Fibroblast of lung (primary cell): ENCODE measurements around the gene FGR. TPM values are rescaled to one million over a fixed set of nuclear protein-coding genes. Genes with fewer than 3 reads are reported as not detected.
"Not testable (repeated sequence)": the region's sequence is repeated elsewhere in the genome, so short reads cannot be mapped to it uniquely, and the experiment has no call there.

ENCODE experiments used
- DNase-seq, 2 donors: peaks; one replicate each; pipeline versions ENCODE4 v3.0.0 to v3.0.0-alpha.2; 2010; ENCODE audit warnings: low read depth in 2 of 2
- H2AFZ ChIP-seq: 2 replicates; pipeline ENCODE4 v1.5.1; 2012; ENCODE audit warnings: low read length, control low read depth, inconsistent platforms
- H3K27ac ChIP-seq: 2 replicates; pipeline ENCODE4 v1.5.1; 2011; ENCODE audit warnings: low read length, control low read depth; ENCODE audit not compliant: insufficient read depth
- H3K27me3 ChIP-seq: 2 replicates; pipeline ENCODE4 v1.5.1; 2011; ENCODE audit warnings: mild to moderate bottlenecking, low read length; ENCODE audit not compliant: control insufficient read depth, insufficient read depth
- H3K36me3 ChIP-seq: 2 replicates; pipeline ENCODE4 v1.5.1; 2011; ENCODE audit warnings: low read length; ENCODE audit not compliant: control insufficient read depth, insufficient read depth
- H3K4me1 ChIP-seq: 2 replicates; pipeline ENCODE4 v1.5.1; 2011; ENCODE audit warnings: low read length; ENCODE audit not compliant: control insufficient read depth, insufficient read depth; ENCODE audit errors: extremely low read depth
- H3K4me2 ChIP-seq: 2 replicates; pipeline ENCODE4 v1.5.1; 2011; ENCODE audit warnings: low read length, control low read depth; ENCODE audit not compliant: insufficient read depth; ENCODE audit errors: extremely low read depth
- H3K4me3 ChIP-seq, 4 experiments: fragments of 200-600 bp in 1 of 4; sonication (generic) in 1 of 4; replicated peaks in 1 of 4; 2 replicates each; pipeline ENCODE4 v1.5.1; 2011 to 2016; ENCODE audit warnings: low read length in 4 of 4, low read depth in 3 of 4, mild to moderate bottlenecking in 3 of 4, control low read depth in 2 of 4, inconsistent platforms in 1 of 4, mixed read lengths in 1 of 4; ENCODE audit not compliant: insufficient read depth in 1 of 4; ENCODE audit errors: control extremely low read depth in 1 of 4
- H3K79me2 ChIP-seq: 2 replicates; pipeline ENCODE4 v1.5.1; 2012; ENCODE audit warnings: mild to moderate bottlenecking, low read length, inconsistent platforms; ENCODE audit not compliant: control insufficient read depth, insufficient read depth
- H3K9ac ChIP-seq: 2 replicates; pipeline ENCODE4 v1.5.1; 2011; ENCODE audit warnings: mild to moderate bottlenecking, low read length, control low read depth; ENCODE audit not compliant: insufficient read depth
- H3K9me3 ChIP-seq: 2 replicates; pipeline ENCODE4 v1.5.1; 2012; ENCODE audit warnings: low read depth, low read length; ENCODE audit not compliant: control insufficient read depth, insufficient read depth
- H4K20me1 ChIP-seq: 2 replicates; pipeline ENCODE4 v1.5.1; 2011; ENCODE audit warnings: low read length; ENCODE audit not compliant: control insufficient read depth, insufficient read depth; ENCODE audit errors: extremely low read depth
- CTCF ChIP-seq, 2 donors: IDR thresholded peaks in 1 of 2; conservative IDR thresholded peaks in 1 of 2; 1 replicate in 1 of 2; 2 replicates in 1 of 2; pipeline ENCODE4 v1.5.1; 2011 to 2012; ENCODE audit warnings: low read length in 2 of 2, control low read depth in 1 of 2, inconsistent platforms in 1 of 2, low read depth in 1 of 2, mild to moderate bottlenecking in 1 of 2
- EZH2 ChIP-seq: IDR thresholded peaks from 2 replicates; pipeline ENCODE4 v1.5.1; 2012; ENCODE audit warnings: low read length, control low read depth, mild to moderate bottlenecking; ENCODE audit errors: missing control alignments
- polyA minus RNA-seq: library from RNA; depleted of rRNA, polyadenylated mRNA; stranded (reverse); fragments of >200 nt; gene quantifications from 2 replicates; pipeline ENCODE4 v1.2.3, GENCODE V29; 2011; ENCODE audit warnings: low replicate concordance
- polyA plus RNA-seq, 2 donors: library from polyadenylated mRNA; depleted of rRNA in 1 of 2; stranded (reverse) in 1 of 2; unstranded in 1 of 2; fragments of >200 nt; gene quantifications; 2 replicates each; pipeline ENCODE4 v1.2.1, GENCODE V29; 2011 to 2012; ENCODE audit warnings: missing spikeins in 1 of 2
- total RNA-seq: library from RNA; depleted of rRNA; stranded (reverse); fragments of >200 nt; gene quantifications from 2 replicates; pipeline ENCODE4 v1.2.1, GENCODE V29; 2014

FGR gene
- total RNA-seq, result under 0.01 TPM in 1 of 2 replicates, not detected in the other
- not detected in 2 replicates for polyA plus RNA-seq
- not detected in 2 replicates for polyA plus RNA-seq (2012)
- polyA minus RNA-seq, result not detected in 2 replicates

GRCh38 chr1:27634985-27635367 lies at the start of gene FGR:
FGR (minus strand) TSS chr1:27635185; CDS start chr1:27623916, 11,269 bp downstream.
- peak within 1 kb of the TSS; percentile 46 for H3K9ac ChIP-seq
- TF ChIP-seq EZH2 (no peak), CTCF (conservative IDR thresholded peaks at IDR 0.05 in 1 of 2, IDR thresholded peaks at IDR 0.05 in 1 of 2; ENCODE audit: low read depth in 1 of 2, low read length in 2 of 2) (no peak)
- H2AFZ ChIP-seq, result peak within 1 kb of the TSS; percentile 17
- peaks cover 21% of the 10 kb centered on the region for H3K27me3 ChIP-seq
- H3K27ac ChIP-seq, result no peak within 1 kb of the TSS
- peak within 1 kb of the TSS in 1 of 4 experiments; percentile 44 for H3K4me3 ChIP-seq
- peak within 1 kb of the TSS; percentile 25 for H3K4me2 ChIP-seq
- no peaks in the 10 kb centered on the region for H3K9me3 ChIP-seq
- H4K20me1 ChIP-seq, result no peaks in the 10 kb centered on the region
- no peak for DNase-seq
- H3K79me2 ChIP-seq, result no peaks in the 10 kb centered on the region
- H3K36me3 ChIP-seq, result no peaks in the 10 kb centered on the region
- H3K4me1 ChIP-seq, result no peaks in the 10 kb centered on the region

DNA sequence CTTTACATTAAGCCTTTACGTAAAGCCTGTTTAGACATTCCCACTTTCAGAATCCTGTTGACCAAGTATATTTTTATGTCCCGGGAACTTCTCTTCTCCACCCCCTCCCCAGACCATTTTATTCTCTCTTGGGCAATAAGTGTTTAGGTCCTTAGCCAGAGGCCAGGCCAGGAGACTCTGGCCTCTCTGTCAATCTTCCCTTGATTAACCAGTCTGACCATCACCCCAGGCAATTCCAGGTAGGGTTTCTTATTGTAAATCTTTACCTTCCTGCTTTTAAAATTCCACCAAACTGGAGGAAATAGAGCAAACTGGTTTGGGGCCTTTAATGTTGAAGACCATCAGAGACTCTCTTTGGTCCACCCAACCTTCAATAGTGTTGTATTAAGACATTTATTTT lies 49.2 kb upstream of the FGR start:
- no peak overlapping the region for H3K27ac ChIP-seq
- H3K9me3 ChIP-seq, result no peaks in the 10 kb centered on the region
- H3K79me2 ChIP-seq, result no peaks in the 10 kb centered on the region
- no peaks in the 10 kb centered on the region for H3K4me1 ChIP-seq
- H3K27me3 ChIP-seq, result no peaks in the 10 kb centered on the region
- H4K20me1 ChIP-seq, result no peaks in the 10 kb centered on the region
- no peak for TF ChIP-seq CTCF (conservative IDR thresholded peaks at IDR 0.05 in 1 of 2, IDR thresholded peaks at IDR 0.05 in 1 of 2; ENCODE audit: low read depth in 1 of 2, low read length in 2 of 2)
- TF ChIP-seq EZH2, result no peak
- no peak overlapping the region for H3K4me3 ChIP-seq
- no peak for DNase-seq
- no peaks in the 10 kb centered on the region for H3K36me3 ChIP-seq
- H3K9ac ChIP-seq, result no peak overlapping the region
- H2AFZ ChIP-seq, result no peak overlapping the region
- H3K4me2 ChIP-seq, result no peak overlapping the region

DNA sequence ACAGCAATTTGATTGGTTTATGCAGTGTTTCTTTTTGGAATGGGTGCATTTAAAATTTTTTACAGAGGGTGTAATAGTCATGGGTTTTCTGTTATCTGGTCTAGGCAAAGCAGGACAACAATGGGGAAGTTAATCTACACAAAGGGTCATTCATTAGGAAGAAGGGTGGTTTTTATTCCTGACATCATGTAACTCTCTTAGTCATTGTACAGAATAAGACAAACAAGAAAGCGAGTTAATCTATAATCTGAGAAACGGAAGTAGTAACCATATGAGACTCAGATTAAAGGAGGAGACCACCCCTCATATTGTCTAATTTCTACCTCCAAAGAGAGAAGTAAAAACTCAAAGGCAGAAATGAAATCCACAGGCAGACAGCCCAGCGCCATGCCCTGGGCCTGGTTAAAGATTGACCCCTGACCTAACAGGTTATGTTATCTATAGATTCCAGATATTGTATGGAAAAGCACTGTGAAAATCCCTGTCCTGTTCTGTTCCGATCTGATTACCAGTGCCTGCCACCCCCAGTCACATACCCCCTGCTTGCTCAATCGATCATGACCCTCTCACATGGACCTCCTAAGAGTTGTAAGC lies 47.5 kb upstream of the FGR start:
- Histone ChIP-seq H3K27ac (no peak overlapping the region), H3K4me3 (no peak overlapping the region), H3K79me2 (no peaks in the 10 kb centered on the region), H3K27me3 (no peaks in the 10 kb centered on the region), H3K9me3 (no peaks in the 10 kb centered on the region), H3K36me3 (no peaks in the 10 kb centered on the region), H2AFZ (no peak overlapping the region), H3K9ac (no peak overlapping the region), H4K20me1 (no peaks in the 10 kb centered on the region), H3K4me2 (no peak overlapping the region), H3K4me1 (no peaks in the 10 kb centered on the region)
- TF ChIP-seq CTCF (conservative IDR thresholded peaks at IDR 0.05 in 1 of 2, IDR thresholded peaks at IDR 0.05 in 1 of 2; ENCODE audit: low read depth in 1 of 2, low read length in 2 of 2) (no peak), EZH2 (no peak)
- no peak for DNase-seq

- not testable (repeated sequence) for H3K27ac ChIP-seq, H4K20me1 ChIP-seq, H3K27me3 ChIP-seq, DNase-seq, H3K9me3 ChIP-seq, H3K4me1 ChIP-seq, H2AFZ ChIP-seq, H3K9ac ChIP-seq, H3K4me3 ChIP-seq, H3K4me2 ChIP-seq, H3K79me2 ChIP-seq, H3K36me3 ChIP-seq
These were observed 46.6 kb upstream of the FGR start for GRCh38 chr1:27681580-27681979.
